Measurements from ENCODE around the gene GCSAM.

GRCh38 chr3:112084980-112085705, 47.9 kb downstream of the GCSAM start:
- TF ChIP-seq CTCF (conservative IDR thresholded peaks at IDR 0.05; ENCODE audit: low read depth in 2 of 2): no peak
- no peak for TF ChIP-seq EZH2 (IDR thresholded peaks at IDR 0.05; ENCODE audit: low read depth, unreplicated experiment)
- TF ChIP-seq EZH2phosphoT487 (IDR thresholded peaks at IDR 0.05; ENCODE audit: unreplicated experiment): no peak
- no peak for TF ChIP-seq REST (IDR thresholded peaks at IDR 0.05; ENCODE audit: unreplicated experiment)

Data from GM23338 (cell line).